ENCODE data around the gene ELAC1.

DNA sequence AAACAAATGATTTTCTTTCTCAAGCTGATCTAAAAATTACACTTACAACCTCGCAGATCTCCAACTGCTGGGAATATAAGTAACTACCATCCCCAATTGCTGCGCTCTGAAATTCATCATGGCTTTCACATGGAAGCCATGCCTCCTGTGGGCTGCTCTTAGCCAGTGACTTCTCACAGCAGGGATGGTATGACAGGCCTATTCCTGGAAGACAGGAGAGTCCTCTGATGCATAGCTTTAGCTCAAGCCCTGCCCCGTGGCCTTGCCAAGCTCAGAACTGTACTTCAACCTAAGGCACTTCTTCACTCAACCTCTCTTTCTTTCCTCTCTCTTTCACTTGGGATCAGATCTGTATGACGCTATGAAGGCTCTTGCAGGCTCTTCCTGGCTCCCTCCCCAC lies 12.6 kb upstream of the ELAC1 start:
- TF ChIP-seq CTCF (IDR thresholded peaks at IDR 0.05): no peak
- TF ChIP-seq POLR2A (IDR thresholded peaks at IDR 0.05): no peak
- TF ChIP-seq EP300 (IDR thresholded peaks at IDR 0.05): no peak
